ENCODE data around the gene RNU2-1.

GRCh38 chr17:43216369-43216761 lies 17.4 kb downstream of the RNU2-1 start:
- no peak for TF ChIP-seq SUZ12 (IDR thresholded peaks at IDR 0.05; ENCODE audit: extremely low read depth, insufficient read depth, insufficient read length)
- TF ChIP-seq ZNF274 (IDR thresholded peaks at IDR 0.05; ENCODE audit: low read depth, low read length), result no peak
